SU-DHL-6 (cell line): ENCODE data around the gene CLCA4.

Source experiments
- H2AFZ ChIP-seq: fragments of 200-600 bp; sonication (generic); 2 replicates; pipeline ENCODE4 v1.6.1; 2014; ENCODE audit warnings: low read depth, mild to moderate bottlenecking, moderate library complexity, mixed read lengths, antibody characterized with exemption, low read length; ENCODE audit not compliant: severe bottlenecking
- H3F3A ChIP-seq: fragments of 200-600 bp; shearing (Covaris generic); 2 replicates; pipeline ENCODE4 v1.6.0; 2016; ENCODE audit warnings: antibody characterized with exemption, mild to moderate bottlenecking; ENCODE audit not compliant: insufficient read depth
- H3K27ac ChIP-seq: fragments of 200-600 bp; sonication (generic); 2 replicates; pipeline ENCODE4 v1.5.1; 2016; ENCODE audit warnings: low read depth, mild to moderate bottlenecking, low read length, moderate library complexity, mixed read lengths
- H3K27me3 ChIP-seq: fragments of 200-600 bp; sonication (generic), shearing (Covaris generic); 2 replicates; pipeline ENCODE4 v1.6.0; 2014; ENCODE audit warnings: mild to moderate bottlenecking, low read length
- H3K36me3 ChIP-seq: fragments of 200-600 bp; sonication (generic); 2 replicates; pipeline ENCODE4 v1.6.1; 2014; ENCODE audit warnings: mild to moderate bottlenecking, low read length, mixed read lengths
- H3K4me2 ChIP-seq: fragments of 300-600, 200-600 bp; shearing (Covaris generic), sonication (generic); 2 replicates; pipeline ENCODE4 v1.6.0; 2014; ENCODE audit warnings: low read length, low read depth, mild to moderate bottlenecking; ENCODE audit not compliant: poor library complexity, severe bottlenecking
- H3K4me3 ChIP-seq: fragments of 200-600 bp; sonication (generic); 2 replicates; pipeline ENCODE4 v1.5.1; 2014; ENCODE audit warnings: antibody characterized with exemption, low read length, mild to moderate bottlenecking, mixed read lengths; ENCODE audit not compliant: insufficient read depth, poor library complexity, severe bottlenecking
- H3K79me2 ChIP-seq: fragments of 200-600 bp; sonication (generic); 2 replicates; pipeline ENCODE4 v1.6.1; 2014; ENCODE audit warnings: mild to moderate bottlenecking, low read length, moderate library complexity; ENCODE audit not compliant: insufficient read depth
- H3K9ac ChIP-seq: fragments of 200-600 bp; sonication (generic); 2 replicates; pipeline ENCODE4 v1.7.0; 2014; ENCODE audit warnings: mild to moderate bottlenecking, low read length
- H3K9me2 ChIP-seq: fragments of 200-600 bp; sonication (generic); replicated peaks from 2 replicates; pipeline ENCODE4 v1.6.1; 2014; ENCODE audit warnings: low read length; ENCODE audit not compliant: insufficient read depth
- H3K9me3 ChIP-seq: fragments of 200-600 bp; sonication (generic); 2 replicates; pipeline ENCODE4 v1.6.1; 2014; ENCODE audit warnings: low read length, mixed read lengths; ENCODE audit not compliant: insufficient read depth
- H4K20me1 ChIP-seq: fragments of 200-600 bp; sonication (generic); 2 replicates; pipeline ENCODE4 v1.6.1; 2014; ENCODE audit warnings: low read depth, mild to moderate bottlenecking, antibody characterized with exemption, low read length, moderate library complexity, mixed read lengths
- CTCF ChIP-seq: fragments of 200-600 bp; sonication (generic); IDR thresholded peaks from one replicate; pipeline ENCODE4 v1.5.1; 2017; ENCODE audit warnings: antibody characterized with exemption, mild to moderate bottlenecking, low read length, moderate library complexity; ENCODE audit not compliant: insufficient read depth, poor library complexity, severe bottlenecking
- EZH2phosphoT487 ChIP-seq: fragments of 200-600 bp; sonication (generic), shearing (Covaris generic); conservative IDR thresholded peaks from 2 replicates; pipeline ENCODE4 v1.6.1; 2018; ENCODE audit warnings: mild to moderate bottlenecking, antibody characterized with exemption, low read length, moderate library complexity, mixed read lengths

The CLCA4 gene

GRCh38 chr1:86551305-86551704 is 4.4 kb downstream of the CLCA4 start:
- Histone ChIP-seq H3K9me3 (no peaks in the 10 kb centered on the region), H3K4me2 (no peak overlapping the region), H3F3A (no peaks in the 10 kb centered on the region), H3K9me2 (no peaks in the 10 kb centered on the region), H3K79me2 (no peaks in the 10 kb centered on the region), H3K36me3 (no peaks in the 10 kb centered on the region), H3K27me3 (no peaks in the 10 kb centered on the region), H3K9ac (no peak overlapping the region), H2AFZ (no peak overlapping the region), H4K20me1 (no peaks in the 10 kb centered on the region), H3K4me3 (no peak overlapping the region), H3K27ac (no peak overlapping the region)
- no peak for TF ChIP-seq EZH2phosphoT487

DNA sequence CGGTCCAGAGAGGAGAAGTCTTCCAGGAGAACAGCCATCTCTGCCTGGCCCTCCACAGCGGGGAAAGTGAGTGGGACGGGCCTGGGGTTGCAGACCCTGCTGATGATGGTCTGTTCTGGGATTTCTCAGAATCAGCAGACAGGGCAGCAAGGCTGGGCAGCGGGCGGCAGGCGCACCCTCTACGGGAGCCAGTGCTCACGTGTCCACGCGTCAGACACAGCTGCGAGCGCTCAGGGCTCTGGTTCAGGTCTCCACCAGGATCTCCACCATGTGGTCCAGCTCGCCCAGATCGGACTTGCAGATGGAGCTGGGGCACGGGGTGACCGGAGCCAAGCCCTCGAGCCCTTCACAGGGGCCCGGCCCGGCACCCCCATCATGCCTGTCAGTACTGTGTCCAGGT is 5.5 kb downstream of the CLCA4 start:
- TF ChIP-seq CTCF, result no peak
- TF ChIP-seq EZH2phosphoT487, result no peak
- H3F3A ChIP-seq, result no peaks in the 10 kb centered on the region
- H3K9me3 ChIP-seq, result no peaks in the 10 kb centered on the region
- no peaks in the 10 kb centered on the region for H4K20me1 ChIP-seq
- no peak overlapping the region for H2AFZ ChIP-seq
- H3K27ac ChIP-seq, result no peak overlapping the region
- H3K79me2 ChIP-seq, result no peaks in the 10 kb centered on the region
- no peak overlapping the region for H3K4me2 ChIP-seq
- H3K9ac ChIP-seq, result no peak overlapping the region
- no peak overlapping the region for H3K4me3 ChIP-seq
- H3K27me3 ChIP-seq, result no peaks in the 10 kb centered on the region
- H3K9me2 ChIP-seq, result no peaks in the 10 kb centered on the region
- H3K36me3 ChIP-seq, result no peaks in the 10 kb centered on the region

- H3K9me2 ChIP-seq, result no peaks in the 10 kb centered on the region
- TF ChIP-seq EZH2phosphoT487, result no peak
- no peak for TF ChIP-seq CTCF
Measured at GRCh38 chr1:86557739-86558138, 10.9 kb downstream of the CLCA4 start.

GRCh38 chr1:86563849-86564248 is 17.0 kb downstream of the CLCA4 start:
- Histone ChIP-seq H3K9ac (no peak overlapping the region), H3K79me2 (no peaks in the 10 kb centered on the region), H2AFZ (no peak overlapping the region), H3K27me3 (no peaks in the 10 kb centered on the region), H3F3A (no peaks in the 10 kb centered on the region), H3K9me2 (no peaks in the 10 kb centered on the region), H3K4me2 (no peak overlapping the region), H3K4me3 (no peak overlapping the region), H3K27ac (no peak overlapping the region), H4K20me1 (no peaks in the 10 kb centered on the region), H3K36me3 (no peaks in the 10 kb centered on the region), H3K9me3 (no peaks in the 10 kb centered on the region)
- TF ChIP-seq EZH2phosphoT487 (no peak), CTCF (no peak)

More at GRCh38 chr1:86557739-86558138, 10.9 kb downstream of the CLCA4 start:
- H4K20me1 ChIP-seq, result no peaks in the 10 kb centered on the region
- no peak overlapping the region for H3K9ac ChIP-seq
- no peaks in the 10 kb centered on the region for H3K36me3 ChIP-seq
- H3K4me3 ChIP-seq, result no peak overlapping the region
- H3K27ac ChIP-seq, result no peak overlapping the region
- H3F3A ChIP-seq, result no peaks in the 10 kb centered on the region
- H3K9me3 ChIP-seq, result no peaks in the 10 kb centered on the region; the same call in 1 of the 2 replicates
- no peak overlapping the region for H3K4me2 ChIP-seq
- H3K27me3 ChIP-seq, result no peaks in the 10 kb centered on the region
- H3K79me2 ChIP-seq, result no peaks in the 10 kb centered on the region
- no peak overlapping the region for H2AFZ ChIP-seq
